ENCODE measurements around the gene CSTF1. TPM values are rescaled to one million over a fixed set of nuclear protein-coding genes. Genes with fewer than 3 reads are reported as not detected.

CSTF1 gene
- total RNA-seq, 1 experiment from 2014 or later, result 44.5 TPM

- no peaks in the 10 kb centered on the region for H3K9me3 ChIP-seq (ENCODE audit: control insufficient read depth in 1 of 2, insufficient read depth in 1 of 2, low read depth in 1 of 2, low read length in 2 of 2)
- H3K4me3 ChIP-seq (replicated peaks in 1 of 2; ENCODE audit: low read depth in 1 of 2, low read length in 2 of 2), result no peak overlapping the region
- H4K20me1 ChIP-seq (ENCODE audit: insufficient read depth), result no peaks in the 10 kb centered on the region
- intact Hi-C loops (cut with micrococcal nuclease), result no loop called here
- H3K9me2 ChIP-seq (ENCODE audit: insufficient read depth), result no peaks in the 10 kb centered on the region
- no peaks in the 10 kb centered on the region for H3K27me3 ChIP-seq (ENCODE audit: insufficient read depth, low read length)
- H3K36me3 ChIP-seq (ENCODE audit: control insufficient read depth in 1 of 2, insufficient read depth in 2 of 2, low read length in 2 of 2), result peaks cover 51 to 59% of the 10 kb centered on the region in 2 experiments
- no TSS peak for BruUV-seq (replicated peaks)
- no peaks in the 10 kb centered on the region for H3K4me1 ChIP-seq (ENCODE audit: control insufficient read depth in 1 of 2, insufficient read depth in 2 of 2, low read length in 2 of 2)
- TF ChIP-seq SIN3A (IDR thresholded peaks at IDR 0.05; ENCODE audit: low read depth), result no peak
- no peak for TF ChIP-seq MAX (IDR thresholded peaks at IDR 0.05)
- no peak for TF ChIP-seq SRF (IDR thresholded peaks at IDR 0.05; ENCODE audit: low read depth)
- no peak for TF ChIP-seq ATF3 (IDR thresholded peaks at IDR 0.05)
- H3K4me2 ChIP-seq (ENCODE audit: low read length), result no peak overlapping the region
- H2AFZ ChIP-seq (ENCODE audit: low read depth, low read length, poor library complexity, severe bottlenecking), result no peak overlapping the region
- peaks cover 74% of the 10 kb centered on the region for H3K79me2 ChIP-seq (ENCODE audit: insufficient read depth, low read length)
- RAD21 ChIA-PET (ENCODE audit: low non-redundant PET in 1 of 2, low total read pairs in 2 of 2, uncharacterized antibody in 2 of 2, unreplicated experiment in 2 of 2), result no interaction called here
- DNase-seq (ENCODE audit: low read depth, low spot score), result no peak
- no peak overlapping the region for H3K27ac ChIP-seq (ENCODE audit: low read depth, low read length)
- POLR2A ChIA-PET, result interaction anchor here (1.0 kb wide), 1 partner anchor 19 kb away, joined by 3 read pairs; the partner anchor contains the start of genes AURKA and CSTF1
- ATAC-seq, result no peak
- H3K9ac ChIP-seq (ENCODE audit: low read length), result no peak overlapping the region
- CTCF ChIA-PET, result no interaction called here
Measured at GRCh38 chr20:56372850-56373249, 19.6 kb upstream of the CSTF1 start.

- Histone ChIP-seq H3K9me2 (ENCODE audit: insufficient read depth) (no peaks in the 10 kb centered on the region), H3K4me1 (ENCODE audit: control insufficient read depth in 1 of 2, insufficient read depth in 2 of 2, low read length in 2 of 2) (no peaks in the 10 kb centered on the region), H3K9ac (ENCODE audit: low read length) (no peak overlapping the region), H3K79me2 (ENCODE audit: insufficient read depth, low read length) (peaks cover 85% of the 10 kb centered on the region), H2AFZ (ENCODE audit: low read depth, low read length, poor library complexity, severe bottlenecking) (no peak overlapping the region), H3K27me3 (ENCODE audit: insufficient read depth, low read length) (no peaks in the 10 kb centered on the region), H3K36me3 (ENCODE audit: control insufficient read depth in 1 of 2, insufficient read depth in 2 of 2, low read length in 2 of 2) (peaks cover 58 to 70% of the 10 kb centered on the region in 2 experiments), H3K9me3 (ENCODE audit: control insufficient read depth in 1 of 2, insufficient read depth in 1 of 2, low read depth in 1 of 2, low read length in 2 of 2) (no peaks in the 10 kb centered on the region), H3K4me3 (replicated peaks in 1 of 2; ENCODE audit: low read depth in 1 of 2, low read length in 2 of 2) (no peak overlapping the region), H3K4me2 (ENCODE audit: low read length) (no peak overlapping the region), H3K27ac (ENCODE audit: low read depth, low read length) (no peak overlapping the region), H4K20me1 (ENCODE audit: insufficient read depth) (no peaks in the 10 kb centered on the region)
- no TSS peak for BruUV-seq (replicated peaks)
- CTCF ChIA-PET, result no interaction called here
- POLR2A ChIA-PET, result no interaction called here
- ATAC-seq, result no peak
- DNase-seq (ENCODE audit: low read depth, low spot score), result no peak
- RAD21 ChIA-PET (ENCODE audit: low non-redundant PET in 1 of 2, low total read pairs in 2 of 2, uncharacterized antibody in 2 of 2, unreplicated experiment in 2 of 2), result no interaction called here
- intact Hi-C loops (cut with micrococcal nuclease), result no loop called here
- TF ChIP-seq EZH2phosphoT487 (IDR thresholded peaks at IDR 0.05; ENCODE audit: borderline replicate concordance), result no peak
- no peak for TF ChIP-seq CTCF (IDR thresholded peaks at IDR 0.05 in 2 of 3, conservative IDR thresholded peaks at IDR 0.05 in 1 of 3; ENCODE audit: borderline replicate concordance in 1 of 3, insufficient read depth in 1 of 3, low read depth in 2 of 3, low read length in 2 of 3)
- no peak for TF ChIP-seq REST (IDR thresholded peaks at IDR 0.05; ENCODE audit: low read depth)
- no peak for TF ChIP-seq JUND (IDR thresholded peaks at IDR 0.05)
- TF ChIP-seq POLR2A (IDR thresholded peaks at IDR 0.05; ENCODE audit: borderline replicate concordance, extremely low read depth, insufficient read depth, insufficient read length), result no peak
- TF ChIP-seq TCF7L2 (IDR thresholded peaks at IDR 0.05; ENCODE audit: borderline replicate concordance, extremely low read depth, insufficient read depth, insufficient read length), result no peak
- no peak for TF ChIP-seq POLR2AphosphoS5 (IDR thresholded peaks at IDR 0.05; ENCODE audit: low read depth, low read length)
- TF ChIP-seq SRF (IDR thresholded peaks at IDR 0.05; ENCODE audit: low read depth), result no peak
- no peak for TF ChIP-seq SP1 (IDR thresholded peaks at IDR 0.05; ENCODE audit: low read depth)
- no peak for TF ChIP-seq CBX3 (IDR thresholded peaks at IDR 0.05; ENCODE audit: low read depth)
Measured at GRCh38 chr20:56373942-56374341, 18.5 kb upstream of the CSTF1 start.
